Urinary bladder (tissue), 4 donors: ENCODE data around the gene ETV3L. TPM values are rescaled to one million over a fixed set of nuclear protein-coding genes. Genes with fewer than 3 reads are reported as not detected.
"Not testable (repeated sequence)": the region's sequence is repeated elsewhere in the genome, so short reads cannot be mapped to it uniquely, and the experiment has no call there.

Experiments used
- DNase-seq: peaks from one replicate; pipeline ENCODE4 v3.0.0-alpha.2; 2015; ENCODE audit errors: extremely low spot score
- H3K27ac ChIP-seq: one replicate; pipeline ENCODE4 v1.5.1; 2013; ENCODE audit warnings: low read depth, mild to moderate bottlenecking, moderate library complexity
- H3K36me3 ChIP-seq: one replicate; pipeline ENCODE4 v1.6.1; 2013; ENCODE audit warnings: mild to moderate bottlenecking, moderate library complexity; ENCODE audit not compliant: insufficient read depth
- H3K4me1 ChIP-seq: one replicate; pipeline ENCODE4 v1.6.1; 2013; ENCODE audit warnings: mild to moderate bottlenecking, moderate library complexity; ENCODE audit not compliant: insufficient read depth
- H3K4me3 ChIP-seq: one replicate; pipeline ENCODE4 v1.5.1; 2013; ENCODE audit warnings: low read depth, low read length
- WGBS: extraction: QIAGEN DNeasy Blood & Tissue Kit; methylation state at CpG from one replicate; pipeline ENCODE4 v1.1.7; 2013; 5-methylcytosine and 5-hydroxymethylcytosine counted together
- polyA plus RNA-seq: library from polyadenylated mRNA; stranded (reverse); fragments of 200-250 nt; gene quantifications from one replicate; pipeline ENCODE4 v1.2.3, GENCODE V29; 2013
- total RNA-seq: library from RNA; depleted of rRNA; stranded (reverse); fragments of >200 nt; gene quantifications from one replicate; pipeline ENCODE4 v1.2.3, GENCODE V29; 2014
- donor health status: healthy with polysubstance abuse.
- donor health status: healthy.

ETV3L gene
- total and polyA plus RNA-seq, 2 donors = not detected

- Histone ChIP-seq H3K36me3 (no peaks in the 10 kb centered on the region), H3K27ac (no peak overlapping the region), H3K4me1 (no peaks in the 10 kb centered on the region), H3K4me3 (no peak overlapping the region)
- DNase-seq = no peak
- WGBS = 70% methylated on average over 1 of the region's 1 CpG
Observed at GRCh38 chr1:157056269-157056668, 43.3 kb downstream of the ETV3L start.

DNA sequence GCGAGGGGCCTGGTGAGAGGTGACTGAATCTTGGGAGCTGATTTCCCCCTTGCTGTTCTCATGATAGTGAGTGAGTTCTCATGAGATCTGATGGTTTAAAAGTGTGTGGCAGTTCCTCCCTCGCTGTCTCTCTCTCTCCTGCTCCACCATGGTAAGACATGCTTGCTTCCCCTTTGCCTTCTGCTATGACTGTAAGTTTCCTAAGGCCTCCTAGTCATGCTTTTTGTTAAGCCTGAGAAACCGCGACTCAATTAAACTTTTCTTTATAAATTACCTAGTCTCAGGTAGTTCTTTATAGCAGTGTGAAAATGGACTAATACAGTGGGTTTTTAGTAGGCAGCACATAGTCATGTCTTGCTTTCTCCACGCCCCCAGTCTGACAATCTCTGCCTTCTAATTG is 43.9 kb downstream of the ETV3L start:
- not testable (repeated sequence) for H3K27ac ChIP-seq, H3K36me3 ChIP-seq, H3K4me3 ChIP-seq, DNase-seq, H3K4me1 ChIP-seq
- WGBS = 85% methylated on average over 5 of the region's 5 CpGs

DNA sequence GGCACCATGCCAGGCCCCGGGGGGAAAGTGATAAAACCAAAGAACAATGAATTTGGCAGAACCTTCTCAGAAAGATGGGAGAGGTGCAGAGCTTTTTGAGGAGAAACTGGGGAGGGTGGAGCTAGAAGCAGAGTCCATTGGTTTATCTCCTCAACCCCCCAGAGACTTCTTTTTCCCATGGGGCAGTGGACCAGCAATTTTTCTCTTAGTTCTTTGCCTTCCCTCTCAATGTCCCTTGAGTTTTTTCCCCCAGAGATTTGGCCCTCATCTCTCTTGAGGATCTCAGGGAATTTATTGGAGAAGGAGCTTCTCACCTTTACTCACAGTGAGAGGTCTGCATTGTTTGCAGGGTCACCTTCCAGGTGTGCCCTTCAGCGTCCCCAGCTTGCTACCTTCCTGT is 48.8 kb downstream of the ETV3L start:
- Histone ChIP-seq H3K27ac (no peak overlapping the region), H3K36me3 (no peaks in the 10 kb centered on the region), H3K4me3 (no peak overlapping the region), H3K4me1 (no peaks in the 10 kb centered on the region)
- WGBS = 46% methylated on average over 2 of the region's 2 CpGs
- no peak for DNase-seq

GRCh38 chr1:157047062-157047410 is 52.6 kb downstream of the ETV3L start:
- H3K27ac ChIP-seq = no peak overlapping the region
- WGBS = 53% methylated on average over 2 of the region's 2 CpGs
- H3K4me1 ChIP-seq = no peaks in the 10 kb centered on the region

DNA sequence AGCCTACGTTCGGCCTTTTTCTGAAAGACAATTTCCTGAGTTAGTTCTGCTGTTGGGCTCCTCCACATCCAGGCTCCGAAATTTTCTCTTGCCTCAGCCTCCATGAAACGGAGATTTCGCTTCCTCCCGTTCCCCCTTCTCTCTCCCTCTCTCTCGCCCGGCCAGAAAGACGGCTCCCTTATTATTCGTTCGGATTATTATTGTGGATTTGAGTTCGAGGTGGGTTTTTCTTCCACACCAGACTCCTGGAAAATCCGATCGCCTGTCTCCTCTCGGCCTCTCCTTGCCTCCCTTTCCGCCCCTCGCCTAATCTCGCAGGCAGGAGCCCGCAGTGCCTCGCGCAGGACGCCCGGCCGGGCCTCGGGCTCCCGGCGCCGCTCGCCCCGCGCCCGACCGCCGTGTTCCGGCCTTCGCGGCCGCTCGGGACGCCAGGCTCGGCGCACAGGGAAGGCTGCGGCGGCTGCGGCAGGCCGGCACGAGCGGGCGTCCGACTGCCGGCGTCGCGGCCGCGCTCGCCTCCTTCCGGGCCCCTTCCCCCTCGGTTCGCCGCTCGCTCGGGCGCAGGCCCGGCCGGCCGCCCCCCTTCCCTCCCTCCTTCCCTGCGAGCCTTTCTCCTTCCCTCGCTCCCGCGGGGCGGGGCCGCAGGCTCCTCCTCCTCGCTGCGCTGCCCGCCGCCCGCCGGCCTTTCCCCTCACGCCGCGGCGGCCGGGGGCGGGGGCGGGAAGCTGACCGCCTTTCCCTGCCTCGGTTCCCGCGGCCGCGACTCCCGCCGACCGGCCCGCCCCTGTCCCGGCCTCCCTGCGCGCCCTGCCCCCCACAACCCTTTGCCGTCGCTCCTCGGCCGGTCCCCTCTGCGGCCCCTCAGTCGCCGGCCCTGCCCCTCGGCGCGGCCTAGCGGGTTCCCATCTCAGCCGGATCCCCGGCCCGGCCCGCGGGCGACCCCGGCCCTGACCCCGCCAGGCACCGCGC is 54.1 kb downstream of the ETV3L start, which contains the start of gene ARHGEF11:
Gene ARHGEF11, minus strand, starts transcription at position 493 of the 969 bp plus-strand sequence. CDS start 1,412 bp downstream, outside the sequence.
- peak within 1 kb of the TSS; percentile 75 for H3K4me3 ChIP-seq
- H3K4me1 ChIP-seq = no peaks in the 10 kb centered on the region
- peak; percentile 69 for DNase-seq
- H3K36me3 ChIP-seq = no peaks in the 10 kb centered on the region
- H3K27ac ChIP-seq = peak within 1 kb of the TSS; percentile 88
- WGBS = under 1% methylated on average over 119 of the region's 120 CpGs

More at GRCh38 chr1:157047062-157047410, 52.6 kb downstream of the ETV3L start:
- no peak for DNase-seq
- H3K36me3 ChIP-seq = no peaks in the 10 kb centered on the region
- H3K4me3 ChIP-seq = no peak overlapping the region

GRCh38 chr1:157044326-157044725 is 55.3 kb downstream of the ETV3L start:
- Histone ChIP-seq H3K4me3 (peak overlapping the region; percentile 11), H3K36me3 (no peaks in the 10 kb centered on the region), H3K27ac (no peak overlapping the region), H3K4me1 (no peaks in the 10 kb centered on the region)
- no peak for DNase-seq
- WGBS = 30% methylated on average over 6 of the region's 6 CpGs

DNA sequence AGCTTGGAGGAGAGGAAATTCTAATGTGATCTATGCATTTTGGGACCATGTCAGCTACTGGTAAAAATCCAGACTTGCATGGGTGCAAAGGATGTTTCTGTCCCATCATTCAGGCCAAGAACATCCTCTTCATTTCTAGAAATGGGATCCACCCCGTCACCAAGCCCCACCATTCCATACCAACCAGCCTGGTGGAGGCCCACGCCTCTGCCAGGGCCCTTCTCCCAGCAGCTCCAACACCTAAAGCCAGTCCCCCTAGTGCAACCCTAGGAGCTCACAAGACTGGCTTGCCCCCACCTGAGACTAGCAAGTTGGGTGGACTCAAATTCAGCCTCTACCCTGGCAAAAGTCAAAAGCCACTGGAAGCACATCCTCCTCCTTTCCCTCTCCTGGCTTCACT is 55.9 kb downstream of the ETV3L start:
- DNase-seq = no peak
- Histone ChIP-seq H3K4me1 (no peaks in the 10 kb centered on the region), H3K27ac (no peak overlapping the region), H3K36me3 (no peaks in the 10 kb centered on the region), H3K4me3 (peak overlapping the region; percentile 11)
- WGBS = 65% methylated on average over 2 of the region's 2 CpGs

- no peaks in the 10 kb centered on the region for H3K4me1 ChIP-seq
- H3K27ac ChIP-seq = no peak overlapping the region
- H3K4me3 ChIP-seq = no peak overlapping the region
- no peak for DNase-seq
- 19% methylated on average over 2 of the region's 2 CpGs for WGBS
- no peaks in the 10 kb centered on the region for H3K36me3 ChIP-seq
Observed at GRCh38 chr1:157042846-157043245, 56.8 kb downstream of the ETV3L start.

Other genes starting within 250 kb of the ETV3L start
- gene INSRR, start 240.7 kb downstream of the ETV3L start, total RNA-seq = 0.11 TPM
- 0.04 TPM for gene INSRR, start 240.7 kb downstream of the ETV3L start, polyA plus RNA-seq
- 0.37 TPM for gene NTRK1, start 238.9 kb downstream of the ETV3L start, total RNA-seq
- 1.0 TPM for gene NTRK1, start 238.9 kb downstream of the ETV3L start, polyA plus RNA-seq
- gene PEAR1, start 206.1 kb downstream of the ETV3L start, total RNA-seq = 9.3 TPM
- gene PEAR1, start 206.1 kb downstream of the ETV3L start, polyA plus RNA-seq = 13.1 TPM
- 0.16 TPM for gene LRRC71, start 179.2 kb downstream of the ETV3L start, total RNA-seq
- not detected for gene LRRC71, start 179.2 kb downstream of the ETV3L start, polyA plus RNA-seq
- 28.7 TPM for gene ARHGEF11, start 54.1 kb downstream of the ETV3L start, total RNA-seq
- 23.8 TPM for gene ARHGEF11, start 54.1 kb downstream of the ETV3L start, polyA plus RNA-seq
- 24.9 TPM for gene ETV3, start 38.6 kb upstream of the ETV3L start, total RNA-seq
- gene ETV3, start 38.6 kb upstream of the ETV3L start, polyA plus RNA-seq = 12.4 TPM